ENCODE measurements around the gene PRMT5. TPM values are rescaled to one million over a fixed set of nuclear protein-coding genes. Genes with fewer than 3 reads are reported as not detected.

The PRMT5 gene
- total RNA-seq, 4 donors from 2014 or later, result 67.2 to 83.2 (median 78.6) TPM

- Histone ChIP-seq H3K36me3 (no peaks in the 10 kb centered on the region), H3K4me3 (no peak overlapping the region), H3K4me1 (no peaks in the 10 kb centered on the region), H3K9me3 (no peaks in the 10 kb centered on the region), H3K27me3 (peaks cover 0 to 9% (median 0%) of the 10 kb centered on the region in 3 donors), H3K27ac (no peak overlapping the region)
- TF ChIP-seq, protein P1, sequence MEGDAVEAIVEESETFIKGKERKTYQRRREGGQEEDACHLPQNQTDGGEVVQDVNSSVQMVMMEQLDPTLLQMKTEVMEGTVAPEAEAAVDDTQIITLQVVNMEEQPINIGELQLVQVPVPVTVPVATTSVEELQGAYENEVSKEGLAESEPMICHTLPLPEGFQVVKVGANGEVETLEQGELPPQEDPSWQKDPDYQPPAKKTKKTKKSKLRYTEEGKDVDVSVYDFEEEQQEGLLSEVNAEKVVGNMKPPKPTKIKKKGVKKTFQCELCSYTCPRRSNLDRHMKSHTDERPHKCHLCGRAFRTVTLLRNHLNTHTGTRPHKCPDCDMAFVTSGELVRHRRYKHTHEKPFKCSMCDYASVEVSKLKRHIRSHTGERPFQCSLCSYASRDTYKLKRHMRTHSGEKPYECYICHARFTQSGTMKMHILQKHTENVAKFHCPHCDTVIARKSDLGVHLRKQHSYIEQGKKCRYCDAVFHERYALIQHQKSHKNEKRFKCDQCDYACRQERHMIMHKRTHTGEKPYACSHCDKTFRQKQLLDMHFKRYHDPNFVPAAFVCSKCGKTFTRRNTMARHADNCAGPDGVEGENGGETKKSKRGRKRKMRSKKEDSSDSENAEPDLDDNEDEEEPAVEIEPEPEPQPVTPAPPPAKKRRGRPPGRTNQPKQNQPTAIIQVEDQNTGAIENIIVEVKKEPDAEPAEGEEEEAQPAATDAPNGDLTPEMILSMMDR (IDR thresholded peaks at IDR 0.05 in 4 of 5, conservative IDR thresholded peaks at IDR 0.05 in 1 of 5), result no peak
- TF ChIP-seq POLR2A (IDR thresholded peaks at IDR 0.05), result no peak
- DNase-seq (no peak), ATAC-seq (no peak)
- intact Hi-C loops (cut with DNase I; ENCODE audit: low total_unique reads) (no loop called here), in situ Hi-C loops (cut with MboI; ENCODE audit: low sequenced_read_pairs in 4 of 4) (no loop called here)
Observed at GRCh38 chr14:22892488-22892887, 36.7 kb downstream of the PRMT5 start.

DNA sequence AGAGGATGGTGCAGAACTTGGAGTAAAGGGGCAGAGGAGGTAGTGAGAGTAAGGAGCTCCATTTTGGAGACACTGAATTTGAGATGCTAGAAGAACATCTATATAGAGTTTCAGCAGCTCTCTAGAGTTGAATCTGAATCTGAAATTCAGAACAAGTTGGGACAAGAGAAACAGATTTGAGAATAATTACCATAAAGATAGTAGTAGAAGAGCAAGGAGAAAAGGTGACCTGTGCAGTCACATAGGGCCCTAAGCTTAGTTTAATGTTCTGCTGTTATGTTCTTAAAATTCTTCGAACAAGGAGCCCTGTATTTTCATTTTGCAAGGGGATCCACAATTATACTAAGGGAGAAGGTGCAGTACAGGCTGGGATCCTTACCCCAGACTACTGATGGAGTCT, 38.8 kb downstream of the PRMT5 start:
- no peak for DNase-seq
- no peaks in the 10 kb centered on the region for H3K36me3 ChIP-seq
- intact Hi-C loops (cut with DNase I; ENCODE audit: low total_unique reads), result no loop called here
- no peak overlapping the region for H3K4me3 ChIP-seq
- no peak for TF ChIP-seq POLR2A (IDR thresholded peaks at IDR 0.05)
- TF ChIP-seq, protein P1 (IDR thresholded peaks at IDR 0.05 in 4 of 5, conservative IDR thresholded peaks at IDR 0.05 in 1 of 5), result no peak
- no peaks in the 10 kb centered on the region for H3K9me3 ChIP-seq
- peaks cover 2 to 24% (median 18%) of the 10 kb centered on the region in 3 donors for H3K27me3 ChIP-seq
- peaks cover 0 to 8% of the 10 kb centered on the region in 2 donors for H3K4me1 ChIP-seq
- no peak for ATAC-seq
- no peak overlapping the region for H3K27ac ChIP-seq
- in situ Hi-C loops (cut with MboI; ENCODE audit: low sequenced_read_pairs in 4 of 4), result no loop called here

DNA sequence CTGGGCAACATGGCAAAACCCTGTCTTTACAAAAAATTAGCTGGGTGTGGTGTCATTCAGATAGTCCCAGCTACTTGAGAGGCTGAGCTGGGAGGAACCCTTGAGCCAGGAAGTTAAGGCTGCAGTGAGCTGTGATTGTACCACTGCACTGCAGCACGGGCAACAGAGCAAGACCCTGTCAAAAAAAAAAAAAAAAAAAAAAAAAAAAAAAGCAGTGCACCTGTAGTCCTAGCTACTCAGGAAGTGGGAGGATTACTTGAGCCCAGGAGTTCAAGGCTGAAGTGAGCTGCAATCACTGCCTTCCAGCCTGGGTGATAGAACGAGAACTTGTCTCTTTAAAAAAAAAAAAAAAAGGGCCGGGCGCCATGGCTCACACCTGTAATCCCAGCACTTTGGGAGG, 40.5 kb downstream of the PRMT5 start:
- ATAC-seq (no peak), DNase-seq (no peak)
- no peak overlapping the region for H3K27ac ChIP-seq
- peaks cover 2 to 29% (median 20%) of the 10 kb centered on the region in 3 donors for H3K27me3 ChIP-seq
- no peaks in the 10 kb centered on the region for H3K9me3 ChIP-seq
- H3K4me1 ChIP-seq, result peaks cover 0 to 8% of the 10 kb centered on the region in 2 donors
- no peaks in the 10 kb centered on the region for H3K36me3 ChIP-seq
- intact Hi-C loops (cut with DNase I; ENCODE audit: low total_unique reads), result no loop called here
- TF ChIP-seq, protein P1 (IDR thresholded peaks at IDR 0.05 in 4 of 5, conservative IDR thresholded peaks at IDR 0.05 in 1 of 5), result no peak
- TF ChIP-seq POLR2A (IDR thresholded peaks at IDR 0.05), result no peak
- in situ Hi-C loops (cut with MboI; ENCODE audit: low sequenced_read_pairs in 4 of 4), result no loop called here
- H3K4me3 ChIP-seq, result no peak overlapping the region

GRCh38 chr14:22887990-22888378, 41.2 kb downstream of the PRMT5 start:
- intact Hi-C loops (cut with DNase I; ENCODE audit: low total_unique reads) (no loop called here), in situ Hi-C loops (cut with MboI; ENCODE audit: low sequenced_read_pairs in 4 of 4) (no loop called here)
- H3K27ac ChIP-seq, result no peak overlapping the region
- TF ChIP-seq POLR2A (IDR thresholded peaks at IDR 0.05), result no peak
- TF ChIP-seq, protein P1 (IDR thresholded peaks at IDR 0.05 in 4 of 5, conservative IDR thresholded peaks at IDR 0.05 in 1 of 5), result no peak
- ATAC-seq, result no peak
- H3K27me3 ChIP-seq, result peaks cover 2 to 34% (median 26%) of the 10 kb centered on the region in 3 donors
- no peak for DNase-seq
- H3K4me1 ChIP-seq, result peaks cover 0 to 8% of the 10 kb centered on the region in 2 donors
- no peaks in the 10 kb centered on the region for H3K36me3 ChIP-seq
- H3K4me3 ChIP-seq, result no peak overlapping the region
- no peaks in the 10 kb centered on the region for H3K9me3 ChIP-seq

Data from gastrocnemius medialis (tissue), 4 donors.